T-cell (primary cell): Measurements from ENCODE around the gene IKZF1. TPM values are rescaled to one million over a fixed set of nuclear protein-coding genes. Genes with fewer than 3 reads are reported as not detected.
A peak's percentile ranks its signal among the peaks of the same experiment; 100 is the strongest.

Source experiments
- ATAC-seq, 4 experiments: fragments of 200-7000 bp in 3 of 4; fragments of 150-1000 bp in 1 of 4; cut with Tn5 transposase; replicated peaks in 1 of 4; 1 replicate in 3 of 4; 2 replicates in 1 of 4; pipeline ENCODE4 v1.10.0; 2021; ENCODE audit warnings: moderate library complexity in 3 of 4, mild to moderate bottlenecking in 2 of 4, moderate number of reproducible peaks in 1 of 4
- CTCF ChIA-PET, 2 donors: fragments of 300-600 bp; sonication (Branson Sonifier 250); formaldehyde crosslinking; loops; one replicate each; lab custom pipeline; 2022; ENCODE audit warnings: antibody characterized with exemption in 2 of 2; lab: Charles Lee
- POLR2A ChIA-PET, 2 donors: fragments of 300-600 bp; sonication (Branson Sonifier 250); formaldehyde crosslinking; loops; one replicate each; lab custom pipeline; 2022; ENCODE audit warnings: antibody characterized with exemption in 2 of 2; lab: Charles Lee
- DNase-seq, 35 experiments: peaks; one replicate each; pipeline versions ENCODE4 v3.0.0 to v3.0.0-alpha.2; 2013 to 2023
- H3K27ac ChIP-seq: one replicate; pipeline ENCODE4 v1.5.1; 2013; ENCODE audit warnings: low read length
- H3K27me3 ChIP-seq, 2 experiments: replicated peaks in 1 of 2; 1 replicate in 1 of 2; 2 replicates in 1 of 2; pipeline versions ENCODE4 v1.6.1 to v1.7.0; 2013; ENCODE audit warnings: low read length in 1 of 2, mixed read lengths in 1 of 2; ENCODE audit not compliant: control insufficient read depth in 2 of 2, insufficient read depth in 2 of 2; ENCODE audit errors: extremely low read depth in 1 of 2
- H3K36me3 ChIP-seq, 2 donors: 1 replicate in 1 of 2; 2 replicates in 1 of 2; pipeline versions ENCODE4 v1.6.1 to v1.7.0; 2013; ENCODE audit warnings: low read length in 1 of 2; ENCODE audit not compliant: control insufficient read depth in 2 of 2, insufficient read depth in 1 of 2; ENCODE audit errors: extremely low read depth in 1 of 2
- H3K4me1 ChIP-seq, 2 experiments: 1 replicate in 1 of 2; 2 replicates in 1 of 2; pipeline versions ENCODE4 v1.6.1 to v1.7.0; 2013; ENCODE audit warnings: low read length in 2 of 2, mixed read lengths in 1 of 2; ENCODE audit not compliant: insufficient read depth in 2 of 2, control insufficient read depth in 1 of 2; ENCODE audit errors: extremely low read depth in 1 of 2
- H3K4me3 ChIP-seq, 2 donors: 1 replicate in 1 of 2; 2 replicates in 1 of 2; pipeline versions ENCODE4 v1.5.1 to v1.7.0; 2013; ENCODE audit warnings: mild to moderate bottlenecking in 2 of 2, low read length in 1 of 2, moderate library complexity in 1 of 2; ENCODE audit not compliant: control insufficient read depth in 1 of 2; ENCODE audit errors: extremely low read depth in 1 of 2
- H3K9me3 ChIP-seq: 2 replicates; pipeline ENCODE4 v1.7.0; 2013
- H3K27ac Mint-ChIP-seq, 2 donors: one replicate each; pipeline ENCODE4 v1.8.0; 2020 to 2021; ENCODE audit warnings: mild to moderate bottlenecking in 2 of 2, mixed read lengths in 2 of 2
- H3K27me3 Mint-ChIP-seq, 2 donors: one replicate each; pipeline ENCODE4 v1.8.0; 2021 to 2022; ENCODE audit warnings: mixed read lengths in 2 of 2
- H3K36me3 Mint-ChIP-seq: one replicate; pipeline ENCODE4 v1.8.0; 2021; ENCODE audit warnings: mixed read lengths
- H3K4me1 Mint-ChIP-seq, 3 donors: one replicate each; pipeline ENCODE4 v1.8.0; 2020 to 2022; ENCODE audit warnings: mixed read lengths in 3 of 3, mild to moderate bottlenecking in 1 of 3
- H3K4me3 Mint-ChIP-seq, 3 donors: one replicate each; pipeline ENCODE4 v1.8.0; 2020 to 2022; ENCODE audit warnings: mild to moderate bottlenecking in 3 of 3, mixed read lengths in 3 of 3, moderate library complexity in 3 of 3
- H3K9me3 Mint-ChIP-seq, 3 donors: one replicate each; pipeline ENCODE4 v1.8.0; 2020 to 2022; ENCODE audit warnings: mixed read lengths in 3 of 3
- WGBS: methylation state at CpG from one replicate; pipeline ENCODE4 v1.1.5; 2013; ENCODE audit warnings: missing lambda C conversion rate; ENCODE audit not compliant: insufficient coverage; 5-methylcytosine and 5-hydroxymethylcytosine counted together
- total RNA-seq, 35 experiments: library from RNA in 6 of 35; stranded (reverse) in 6 of 35; fragments of 120-200 nt in 1 of 35; gene quantifications; one replicate each; pipeline versions ENCODE4 v1.2.1 to v1.2.4 and lab custom pipeline; 2013 to 2026

IKZF1 gene
- total RNA-seq, 5 donors from 2014 or later (not counting 1 experiment from before 2014, with no cell fraction given), result 429 to 525 (median 494) TPM

DNA sequence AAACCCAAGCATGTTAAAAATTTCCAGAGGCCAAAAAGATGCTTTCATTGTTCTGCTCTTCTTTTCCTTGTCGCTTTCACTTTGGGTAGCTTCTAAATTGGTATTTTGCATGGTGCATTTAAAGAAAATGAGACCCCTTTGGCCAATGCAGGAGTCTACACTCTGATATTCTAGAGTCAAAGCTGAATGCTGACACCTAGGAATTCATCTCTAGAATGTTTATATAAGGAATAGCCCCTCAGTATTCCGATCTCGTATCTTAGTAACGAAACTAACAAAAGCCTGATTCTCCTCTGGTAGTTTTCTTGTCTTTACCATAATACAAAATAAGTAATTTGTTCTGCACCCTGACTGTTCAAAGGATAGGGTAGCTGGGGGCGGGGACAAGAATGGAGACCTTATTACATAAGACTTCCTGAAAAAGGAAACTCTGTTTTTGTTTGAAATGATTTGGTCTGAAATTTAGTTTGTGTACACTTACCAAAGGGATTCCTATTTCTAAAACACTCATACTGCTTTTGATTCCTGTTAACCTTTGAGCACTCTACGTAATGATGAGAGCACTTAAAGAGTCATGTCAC lies 17.1 kb downstream of the IKZF1 start:
- ChIA-PET POLR2A (interaction anchor here (0.7 to 3.4 kb wide), 15 partner anchors 9 to 58 kb away, joined by 3 to 23 read pairs (median 5); no protein-coding TSS in a partner anchor), CTCF (interaction anchor here (0.5 to 3.7 kb wide), 18 partner anchors 9 to 178 kb away, joined by 3 to 22 read pairs (median 4); partner anchors contain the start of gene IKZF1 (in 1 of the 2))
- Histone ChIP-seq H3K4me3 (peak overlapping the region in 1 of 2 donors; percentile 7), H3K4me1 (peaks cover 56 to 76% of the 10 kb centered on the region in 2 experiments), H3K36me3 (peaks cover 3 to 65% of the 10 kb centered on the region in 2 donors), H3K27me3 (no peaks in the 10 kb centered on the region), H3K27ac (peak overlapping the region; percentile 87), H3K9me3 (no peaks in the 10 kb centered on the region)
- H3K9me3 Mint-ChIP-seq, result no peaks in the 10 kb centered on the region
- H3K4me1 Mint-ChIP-seq, result peaks cover 95 to 97% (median 96%) of the 10 kb centered on the region in 3 donors
- WGBS, result 33% methylated on average over 1 of the region's 6 CpGs
- H3K27ac Mint-ChIP-seq, result peak overlapping the region in 1 of 2 donors; percentile 93
- peaks cover 65% of the 10 kb centered on the region for H3K36me3 Mint-ChIP-seq
- no peaks in the 10 kb centered on the region for H3K27me3 Mint-ChIP-seq
- DNase-seq (peak in 32 of 35 experiments; percentile 59 to 86 (median 76)), ATAC-seq (peak in 3 of 4 experiments; percentile 41 to 53 (median 42))
- H3K4me3 Mint-ChIP-seq, result peak overlapping the region; percentile 69 to 95 (median 71)

- no peak for DNase-seq
- Histone ChIP-seq H3K4me3 (no peak overlapping the region), H3K27ac (peak overlapping the region; percentile 21), H3K9me3 (no peaks in the 10 kb centered on the region), H3K36me3 (peaks cover 9 to 82% of the 10 kb centered on the region in 2 donors), H3K4me1 (peaks cover 50 to 71% of the 10 kb centered on the region in 2 experiments), H3K27me3 (no peaks in the 10 kb centered on the region)
- Mint-ChIP-seq H3K4me3 (peak overlapping the region in 1 of 3 donors; percentile 95), H3K27ac (peak overlapping the region in 1 of 2 donors; percentile 93), H3K4me1 (peaks cover 92 to 99% (median 93%) of the 10 kb centered on the region in 3 donors), H3K9me3 (no peaks in the 10 kb centered on the region), H3K27me3 (no peaks in the 10 kb centered on the region), H3K36me3 (peaks cover 74% of the 10 kb centered on the region)
- ChIA-PET CTCF (interaction anchor here in 1 of 2 donors (1.0 to 1.4 kb wide), 2 partner anchors 8 to 113 kb away, joined by 3 read pairs; no protein-coding TSS in a partner anchor), POLR2A (interaction anchor here in 1 of 2 donors (0.9 kb wide), 1 partner anchor 18 kb away, joined by 3 read pairs; no protein-coding TSS in a partner anchor)
- WGBS, result 57% methylated on average over 3 of the region's 3 CpGs
- no peak for ATAC-seq
These were observed 19.6 kb downstream of the IKZF1 start for GRCh38 chr7:50324113-50324512.

DNA sequence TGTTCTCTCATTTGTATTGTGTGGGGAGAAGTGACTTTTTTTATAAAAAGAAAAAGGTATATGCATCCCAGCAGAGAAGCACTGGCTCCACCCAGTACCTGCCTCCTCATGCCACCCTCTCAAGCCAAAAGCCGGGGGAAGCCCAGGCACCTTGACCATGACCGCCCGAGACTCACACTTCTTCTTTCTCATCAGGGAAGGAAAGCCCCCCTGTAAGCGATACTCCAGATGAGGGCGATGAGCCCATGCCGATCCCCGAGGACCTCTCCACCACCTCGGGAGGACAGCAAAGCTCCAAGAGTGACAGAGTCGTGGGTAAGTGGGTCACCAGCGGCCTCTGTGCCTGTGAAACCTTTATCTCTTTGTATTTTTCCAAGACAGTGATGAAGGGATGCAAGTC lies 22.9 kb downstream of the IKZF1 start:
- POLR2A ChIA-PET, result interaction anchor here (0.6 to 1.1 kb wide), 3 partner anchors 11 to 171 kb away, joined by 3 to 14 read pairs (median 3); no protein-coding TSS in a partner anchor
- CTCF ChIA-PET, result interaction anchor here in 1 of 2 donors (1.1 to 1.2 kb wide), 2 partner anchors 10 to 12 kb away, joined by 4 to 5 read pairs; no protein-coding TSS in a partner anchor
- Histone ChIP-seq H3K27ac (peak overlapping the region; percentile 57), H3K4me1 (peaks cover 64 to 70% of the 10 kb centered on the region in 2 experiments), H3K9me3 (no peaks in the 10 kb centered on the region), H3K36me3 (peaks cover 9 to 87% of the 10 kb centered on the region in 2 donors), H3K27me3 (no peaks in the 10 kb centered on the region), H3K4me3 (no peak overlapping the region)
- no peak for DNase-seq
- ATAC-seq, result no peak
- Mint-ChIP-seq H3K27ac (peak overlapping the region in 1 of 2 donors; percentile 82), H3K4me1 (peaks cover 59 to 99% (median 60%) of the 10 kb centered on the region in 3 donors), H3K9me3 (no peaks in the 10 kb centered on the region), H3K27me3 (no peaks in the 10 kb centered on the region), H3K4me3 (no peak overlapping the region), H3K36me3 (peaks cover 69% of the 10 kb centered on the region)
- 84% methylated on average over 3 of the region's 10 CpGs for WGBS

DNA sequence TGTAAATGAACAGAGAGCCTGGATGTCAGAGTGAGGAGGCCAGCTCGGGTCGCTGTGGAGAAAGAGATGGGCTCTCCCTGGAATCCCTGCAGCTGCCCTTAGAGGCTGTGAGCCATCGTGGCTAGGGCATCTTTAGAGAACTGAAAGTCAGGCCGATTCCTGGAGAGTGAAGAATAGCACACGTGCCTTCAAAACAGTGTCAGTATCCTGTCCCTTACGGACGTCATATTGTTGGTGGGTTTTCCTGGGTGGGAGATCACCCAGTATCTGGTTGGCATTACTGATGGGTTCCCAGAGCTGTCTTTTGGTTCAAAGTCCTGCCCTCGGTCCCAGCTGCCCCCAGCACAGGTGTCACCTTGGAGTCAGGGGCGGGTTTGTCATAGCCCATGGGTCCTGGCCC lies 25.3 kb downstream of the IKZF1 start:
- Histone ChIP-seq H3K27me3 (no peaks in the 10 kb centered on the region), H3K9me3 (no peaks in the 10 kb centered on the region), H3K27ac (peak overlapping the region; percentile 88), H3K4me3 (no peak overlapping the region), H3K4me1 (peaks cover 71 to 75% of the 10 kb centered on the region in 2 experiments), H3K36me3 (peaks cover 9 to 70% of the 10 kb centered on the region in 2 donors)
- Mint-ChIP-seq H3K4me3 (peak overlapping the region in 1 of 3 donors; percentile 54), H3K9me3 (no peaks in the 10 kb centered on the region), H3K36me3 (peaks cover 50% of the 10 kb centered on the region), H3K4me1 (peaks cover 36 to 81% (median 37%) of the 10 kb centered on the region in 3 donors), H3K27ac (no peak overlapping the region), H3K27me3 (no peaks in the 10 kb centered on the region)
- ChIA-PET CTCF (interaction anchor here in 1 of 2 donors (2.4 kb wide), 1 partner anchor 9 kb away, joined by 22 read pairs; no protein-coding TSS in a partner anchor), POLR2A (interaction anchor here in 1 of 2 donors (0.5 to 2.4 kb wide), 3 partner anchors 8 to 29 kb away, joined by 3 to 20 read pairs (median 4); no protein-coding TSS in a partner anchor)
- DNase-seq, result peak in 2 of 35 experiments; percentile 11 to 58
- WGBS, result 40% methylated on average over 7 of the region's 9 CpGs
- peak in 1 of 4 experiments; percentile 16 for ATAC-seq

GRCh38 chr7:50330254-50330653 lies 25.7 kb downstream of the IKZF1 start:
- Mint-ChIP-seq H3K36me3 (peaks cover 47% of the 10 kb centered on the region), H3K27ac (no peak overlapping the region), H3K9me3 (no peaks in the 10 kb centered on the region), H3K4me3 (no peak overlapping the region), H3K27me3 (no peaks in the 10 kb centered on the region), H3K4me1 (peaks cover 31 to 76% (median 32%) of the 10 kb centered on the region in 3 donors)
- Histone ChIP-seq H3K27ac (peak overlapping the region; percentile 88), H3K9me3 (no peaks in the 10 kb centered on the region), H3K4me1 (peaks cover 75 to 76% of the 10 kb centered on the region in 2 experiments), H3K27me3 (no peaks in the 10 kb centered on the region), H3K4me3 (no peak overlapping the region), H3K36me3 (peaks cover 9 to 66% of the 10 kb centered on the region in 2 donors)
- WGBS, result 20% methylated on average over 1 of the region's 4 CpGs
- DNase-seq (no peak), ATAC-seq (no peak)
- ChIA-PET CTCF (interaction anchor here in 1 of 2 donors (0.8 to 2.4 kb wide), 2 partner anchors 10 to 12 kb away, joined by 3 to 22 read pairs; no protein-coding TSS in a partner anchor), POLR2A (interaction anchor here (1.3 to 3.5 kb wide), 6 partner anchors 9 to 33 kb away, joined by 4 to 20 read pairs (median 10); no protein-coding TSS in a partner anchor)

DNA sequence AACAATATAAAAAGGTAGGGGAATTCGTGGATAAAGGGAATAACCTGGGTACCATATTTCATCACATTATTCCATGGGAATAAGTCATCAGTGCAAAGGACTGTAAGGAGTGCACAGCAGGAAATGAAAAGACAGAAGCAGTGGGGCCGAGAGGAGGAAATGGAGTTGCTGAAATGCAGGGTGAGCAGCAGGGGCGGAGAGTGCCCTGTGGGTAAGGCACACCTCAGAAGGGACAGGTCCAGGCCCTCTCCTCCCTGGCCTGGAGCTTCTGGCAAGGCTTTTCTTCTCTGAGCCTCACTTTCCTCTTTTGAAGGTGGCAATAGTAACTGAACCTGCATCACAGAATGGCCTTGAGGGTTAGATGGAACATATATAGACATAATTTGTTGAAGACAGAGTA lies 26.2 kb downstream of the IKZF1 start:
- peak in 3 of 4 experiments; percentile 21 to 32 (median 26) for ATAC-seq
- H3K36me3 ChIP-seq, result peaks cover 9 to 64% of the 10 kb centered on the region in 2 donors
- H3K4me3 Mint-ChIP-seq, result no peak overlapping the region

More for the DNA sequence above, 26.2 kb downstream of the IKZF1 start:
- Histone ChIP-seq H3K27me3 (no peaks in the 10 kb centered on the region), H3K4me1 (peaks cover 76 to 78% of the 10 kb centered on the region in 2 experiments), H3K4me3 (no peak overlapping the region), H3K9me3 (no peaks in the 10 kb centered on the region), H3K27ac (peak overlapping the region; percentile 88)
- peaks cover 46% of the 10 kb centered on the region for H3K36me3 Mint-ChIP-seq
- H3K27me3 Mint-ChIP-seq, result no peaks in the 10 kb centered on the region
- H3K4me1 Mint-ChIP-seq, result peaks cover 28 to 72% (median 30%) of the 10 kb centered on the region in 3 donors
- CTCF ChIA-PET, result interaction anchor here (0.8 to 2.4 kb wide), 10 partner anchors 10 to 281 kb away, joined by 3 to 22 read pairs (median 4); no protein-coding TSS in a partner anchor
- WGBS, result 0% methylated on average over 2 of the region's 3 CpGs
- no peaks in the 10 kb centered on the region for H3K9me3 Mint-ChIP-seq
- peak in 2 of 35 experiments; percentile 26 to 60 for DNase-seq
- H3K27ac Mint-ChIP-seq, result no peak overlapping the region
- POLR2A ChIA-PET, result interaction anchor here (0.6 to 3.5 kb wide), 10 partner anchors 9 to 32 kb away, joined by 4 to 20 read pairs (median 8); no protein-coding TSS in a partner anchor
